ENCODE measurements around the gene ADAM8.

- TF ChIP-seq ARNT (IDR thresholded peaks at IDR 0.05) (no peak), SP1 (IDR thresholded peaks at IDR 0.05) (no peak)
These were observed 25.6 kb upstream of the ADAM8 start for GRCh38 chr10:133302230-133302629.
